H1 (cell line): ENCODE measurements around the gene DEDD2. TPM values are rescaled to one million over a fixed set of nuclear protein-coding genes. Genes with fewer than 3 reads are reported as not detected.

Experiments
- CTCF ChIA-PET: fragments of 300-600 bp; sonication (Branson Sonifier 250); formaldehyde crosslinking; loops from one replicate; lab custom pipeline; 2021; ENCODE audit not compliant: partially characterized antibody; lab: Charles Lee
- POLR2A ChIA-PET: fragments of 300-600 bp; sonication (Branson Sonifier 250); formaldehyde crosslinking; loops from one replicate; lab custom pipeline; 2021; ENCODE audit warnings: inconsistent platforms; ENCODE audit not compliant: partially characterized antibody; lab: Charles Lee
- DNase-seq, 2 experiments: peaks; one replicate each; pipeline versions ENCODE4 v3.0.0 to v3.0.0-alpha.2; 2010 to 2022; ENCODE audit warnings: low spot score in 2 of 2, low read depth in 1 of 2, mixed read lengths in 1 of 2
- FAIRE-seq: peaks from 2 replicates; lab custom pipeline; 2011; peaks lifted over from hg19 to GRCh38; lab: Jason Lieb, UNC
- H2AFZ ChIP-seq: 2 replicates; pipeline ENCODE4 v1.8.1; 2012; ENCODE audit warnings: low read length, inconsistent platforms
- H2AK5ac ChIP-seq: 2 replicates; pipeline ENCODE4 v1.6.1; 2013; ENCODE audit warnings: low read depth, low read length
- H2BK120ac ChIP-seq: replicated peaks from 2 replicates; pipeline ENCODE3; 2013; ENCODE audit warnings: low read depth, low read length, inconsistent platforms
- H2BK12ac ChIP-seq: 2 replicates; pipeline ENCODE4 v1.6.1; 2013; ENCODE audit warnings: low read depth, low read length
- H2BK15ac ChIP-seq: 2 replicates; pipeline ENCODE4 v1.6.1; 2013; ENCODE audit warnings: low read length
- H2BK20ac ChIP-seq: 2 replicates; pipeline ENCODE4 v1.6.1; 2013; ENCODE audit warnings: low read length
- H2BK5ac ChIP-seq: 2 replicates; pipeline ENCODE4 v1.6.1; 2013; ENCODE audit warnings: low read depth, low read length
- H3K14ac ChIP-seq: 2 replicates; pipeline ENCODE4 v1.6.1; 2013; ENCODE audit warnings: inconsistent platforms; ENCODE audit not compliant: insufficient read length
- H3K18ac ChIP-seq: 2 replicates; pipeline ENCODE4 v1.6.1; 2013; ENCODE audit warnings: low read length; ENCODE audit errors: extremely low read depth
- H3K23ac ChIP-seq: 2 replicates; pipeline ENCODE4 v1.6.1; 2013; ENCODE audit warnings: inconsistent platforms; ENCODE audit not compliant: insufficient read length
- H3K23me2 ChIP-seq: 2 replicates; pipeline ENCODE4 v1.6.1; 2013; ENCODE audit warnings: low read depth, low read length
- H3K27ac ChIP-seq: 2 replicates; pipeline ENCODE4 v1.6.1; 2011; ENCODE audit warnings: low read depth, low read length, inconsistent platforms
- H3K27me3 ChIP-seq, 4 experiments: replicated peaks in 1 of 4; 1 replicate in 1 of 4; 2 replicates in 3 of 4; pipeline versions ENCODE4 v1.6.1 to v1.8.1; 2011 to 2013; ENCODE audit warnings: low read length in 3 of 4, mild to moderate bottlenecking in 3 of 4, inconsistent platforms in 2 of 4, mixed read lengths in 2 of 4, moderate library complexity in 1 of 4; ENCODE audit not compliant: control insufficient read depth in 3 of 4, insufficient read depth in 3 of 4; ENCODE audit errors: extremely low read depth in 1 of 4
- H3K36me3 ChIP-seq, 4 experiments: 2 replicates each; pipeline versions ENCODE4 v1.6.1 to v1.8.1; 2011 to 2013; ENCODE audit warnings: mild to moderate bottlenecking in 4 of 4, low read length in 3 of 4, moderate library complexity in 2 of 4, control low read depth in 1 of 4, inconsistent platforms in 1 of 4; ENCODE audit not compliant: insufficient read depth in 4 of 4, control insufficient read depth in 2 of 4
- H3K4ac ChIP-seq: replicated peaks from 2 replicates; pipeline ENCODE3; 2013; ENCODE audit warnings: low read length, low read depth, mixed read lengths, inconsistent platforms; ENCODE audit not compliant: insufficient read length
- H3K4me1 ChIP-seq, 4 experiments: replicated peaks in 1 of 4; 1 replicate in 1 of 4; 2 replicates in 3 of 4; pipeline versions ENCODE4 v1.6.1 to v1.8.1; 2011 to 2013; ENCODE audit warnings: low read length in 3 of 4, inconsistent platforms in 2 of 4, mixed read lengths in 1 of 4; ENCODE audit not compliant: insufficient read depth in 4 of 4, control insufficient read depth in 3 of 4
- H3K4me2 ChIP-seq, 2 experiments: 2 replicates each; pipeline versions ENCODE4 v1.6.1 to v1.8.1; 2011 to 2013; ENCODE audit warnings: low read depth in 2 of 2, low read length in 2 of 2, control low read depth in 1 of 2, inconsistent platforms in 1 of 2, mild to moderate bottlenecking in 1 of 2; ENCODE audit not compliant: insufficient read depth in 1 of 2
- H3K4me3 ChIP-seq, 4 experiments: fragments of 200-600, 300-600 bp in 1 of 4; sonication (generic), shearing (Covaris generic), sonication (Bioruptor Twin) in 1 of 4; 2 replicates each; pipeline versions ENCODE4 v1.5.1 to v1.8.1; 2011 to 2016; ENCODE audit warnings: low read length in 4 of 4, low read depth in 3 of 4, control low read depth in 2 of 4, inconsistent platforms in 2 of 4, mild to moderate bottlenecking in 2 of 4, mixed read lengths in 1 of 4, moderate library complexity in 1 of 4; ENCODE audit not compliant: insufficient read depth in 2 of 4; ENCODE audit errors: extremely low read depth in 1 of 4
- H3K56ac ChIP-seq: replicated peaks from 2 replicates; pipeline ENCODE3; 2013; ENCODE audit warnings: low read depth, mild to moderate bottlenecking, mixed read lengths, low read length, inconsistent platforms; ENCODE audit not compliant: insufficient read length
- H3K79me1 ChIP-seq: 2 replicates; pipeline ENCODE4 v1.6.1; 2013; ENCODE audit warnings: low read depth, low read length, control low read depth
- H3K79me2 ChIP-seq, 2 experiments: 2 replicates each; pipeline versions ENCODE4 v1.6.1 to v1.8.1; 2012 to 2013; ENCODE audit warnings: low read length in 2 of 2, mild to moderate bottlenecking in 2 of 2, inconsistent platforms in 1 of 2; ENCODE audit not compliant: insufficient read depth in 2 of 2, control insufficient read depth in 1 of 2
- H3K9ac ChIP-seq, 4 experiments: replicated peaks in 1 of 4; 1 replicate in 1 of 4; 2 replicates in 3 of 4; pipeline versions ENCODE4 v1.6.1 to v1.8.1; 2011 to 2013; ENCODE audit warnings: low read depth in 3 of 4, low read length in 3 of 4, control low read depth in 2 of 4, mild to moderate bottlenecking in 2 of 4, moderate library complexity in 2 of 4, inconsistent platforms in 1 of 4; ENCODE audit errors: extremely low read depth in 1 of 4
- H3K9me3 ChIP-seq, 2 experiments: 2 replicates each; pipeline versions ENCODE4 v1.6.1 to v1.8.1; 2012 to 2013; ENCODE audit warnings: mild to moderate bottlenecking in 2 of 2, moderate library complexity in 2 of 2, control low read depth in 1 of 2, inconsistent platforms in 1 of 2, low read depth in 1 of 2, low read length in 1 of 2, mixed read lengths in 1 of 2; ENCODE audit not compliant: insufficient read depth in 2 of 2
- H4K20me1 ChIP-seq, 2 experiments: replicated peaks in 1 of 2; 2 replicates each; pipeline versions ENCODE3 to v1.8.1; 2011 to 2013; ENCODE audit warnings: inconsistent platforms in 2 of 2, low read length in 2 of 2, mild to moderate bottlenecking in 1 of 2; ENCODE audit not compliant: insufficient read depth in 2 of 2, control insufficient read depth in 1 of 2
- H4K5ac ChIP-seq: 2 replicates; pipeline ENCODE4 v1.6.1; 2013; ENCODE audit warnings: low read length, low read depth, mixed read lengths, inconsistent platforms; ENCODE audit not compliant: insufficient read length
- H4K8ac ChIP-seq: 2 replicates; pipeline ENCODE4 v1.8.0; 2013; ENCODE audit warnings: mild to moderate bottlenecking, moderate library complexity, low read length, inconsistent platforms; ENCODE audit not compliant: insufficient read depth; ENCODE audit errors: extremely low read depth
- H4K91ac ChIP-seq: replicated peaks from 2 replicates; pipeline ENCODE3; 2013; ENCODE audit warnings: low read length, mixed read lengths, inconsistent platforms; ENCODE audit not compliant: insufficient read length
- ASH2L ChIP-seq: fragments of 200-600, 300-600 bp; sonication (generic); IDR thresholded peaks from one replicate; pipeline ENCODE4 v1.7.1; 2017; ENCODE audit warnings: low read length
- BRCA1 ChIP-seq: IDR thresholded peaks from 2 replicates; pipeline ENCODE4 v1.6.1; 2012; ENCODE audit warnings: low read depth, low read length, improper control_type of control experiment
- CBX5 ChIP-seq: fragments of 300-800, 300-1000 bp; sonication (generic); IDR thresholded peaks from 2 replicates; pipeline ENCODE4 v1.7.1; 2016; ENCODE audit warnings: antibody characterized with exemption, low read length, low read depth
- CHD1 ChIP-seq: IDR thresholded peaks from 2 replicates; pipeline ENCODE4 v1.6.1; 2012; ENCODE audit warnings: low read depth, low read length, improper control_type of control experiment
- CREB1 ChIP-seq: IDR thresholded peaks from 2 replicates; pipeline ENCODE4 v1.6.1; 2012; ENCODE audit warnings: inconsistent platforms
- EGR1 ChIP-seq: IDR thresholded peaks from 2 replicates; pipeline ENCODE4 v1.6.1; 2011; ENCODE audit warnings: low read depth, low read length, borderline replicate concordance
- GTF2F1 ChIP-seq: IDR thresholded peaks from 2 replicates; pipeline ENCODE4 v1.6.1; 2012; ENCODE audit warnings: low read depth, low read length, improper control_type of control experiment, borderline replicate concordance
- RFX5 ChIP-seq: IDR thresholded peaks from 2 replicates; pipeline ENCODE4 v1.6.1; 2011; ENCODE audit warnings: low read depth, low read length, improper control_type of control experiment, borderline replicate concordance
- SP1 ChIP-seq: IDR thresholded peaks from 2 replicates; pipeline ENCODE4 v1.6.1; 2011; ENCODE audit warnings: low read depth, low read length
- TAF7 ChIP-seq: optimal IDR thresholded peaks from 2 replicates; pipeline ENCODE3; 2011; ENCODE audit warnings: low read depth, mild to moderate bottlenecking, inconsistent platforms, low read length, moderate library complexity, borderline replicate concordance
- YY1 ChIP-seq: IDR thresholded peaks from 2 replicates; pipeline ENCODE4 v1.6.1; 2011; ENCODE audit warnings: low read depth, mild to moderate bottlenecking, low read length
- ZNF274 ChIP-seq: IDR thresholded peaks from 2 replicates; pipeline ENCODE4 v1.7.0; 2012; ENCODE audit warnings: low read length, borderline replicate concordance; ENCODE audit errors: extremely low read depth
- WGBS, 2 experiments: shearing (Covaris generic) in 1 of 2; methylation state at CpG; one replicate each; pipeline versions ENCODE4 v1.1.6 to v1.1.7; 2013 to 2015; ENCODE audit warnings: low lambda C conversion rate in 2 of 2, mixed read lengths in 2 of 2, inconsistent platforms in 1 of 2, low coverage in 1 of 2, missing lambda C conversion rate in 1 of 2; ENCODE audit not compliant: insufficient replicate concordance in 2 of 2, insufficient coverage in 1 of 2, insufficient read length in 1 of 2; ENCODE audit errors: extremely low coverage in 1 of 2, missing lambda C conversion rate in 1 of 2; 5-methylcytosine and 5-hydroxymethylcytosine counted together
- polyA plus RNA-seq, 7 experiments: library from polyadenylated mRNA; depleted of rRNA in 3 of 7; stranded (reverse) in 5 of 7; unstranded in 2 of 7; fragments of >200 nt in 5 of 7; fragments of 200-250 nt in 2 of 7; gene quantifications; 1 replicate in 5 of 7; 2 replicates in 1 of 7; 4 replicates in 1 of 7; pipeline versions ENCODE4 v1.2.1 to v1.2.3, GENCODE V29; 2011 to 2013; ENCODE audit warnings: missing spikeins in 2 of 7, mixed read lengths in 2 of 7
- total RNA-seq: library from RNA; stranded (reverse); fragmentation: NEBNext Ultra II Directional; extraction: Animal tissue kit (Norgen Biotek cat#: 25700); gene quantifications from 2 replicates; pipeline ENCODE4 v1.2.1, GENCODE V29; 2021
- TF ChIP-seq, protein P1 (sequence below), 3 experiments: IDR thresholded peaks; 1 replicate in 2 of 3; 2 replicates in 1 of 3; pipeline versions ENCODE4 v1.5.1 to v1.6.1; 2011; ENCODE audit warnings: low read length in 3 of 3, mild to moderate bottlenecking in 3 of 3, inconsistent platforms in 2 of 3, low read depth in 1 of 3, moderate library complexity in 1 of 3; ENCODE audit not compliant: insufficient read depth in 1 of 3; ENCODE audit errors: control extremely low read depth in 1 of 3

The DEDD2 gene
- total and polyA plus RNA-seq, 2 of the 8 experiments (the other 6 are each of a cell fraction or from before 2014, with no cell fraction given): 37.8 to 65.0 TPM

DNA sequence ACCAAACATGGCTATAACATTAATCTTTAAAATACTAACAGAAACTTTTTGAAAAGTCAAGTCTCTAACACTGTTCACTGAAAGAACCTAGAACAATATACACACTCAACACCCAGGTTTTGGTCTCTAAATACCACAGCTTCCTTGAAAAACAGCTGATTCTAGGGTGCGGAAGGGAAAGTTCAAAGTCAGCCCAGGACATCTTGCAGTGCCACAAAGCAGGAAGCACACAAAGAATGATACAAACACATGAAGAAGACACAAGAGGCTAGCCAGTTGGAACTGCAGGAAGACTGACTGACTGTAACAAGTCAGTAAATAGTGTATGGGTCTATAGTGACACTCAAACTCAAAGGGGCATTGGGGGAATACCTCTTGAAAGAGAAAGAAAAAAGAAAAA, 4.6 kb downstream of the DEDD2 start:
- Histone ChIP-seq H3K9ac (no peak overlapping the region), H4K20me1 (peaks cover 15 to 23% of the 10 kb centered on the region in 2 experiments), H3K56ac (no peak overlapping the region), H3K14ac (no peak overlapping the region), H3K79me2 (peaks cover 27 to 44% of the 10 kb centered on the region in 2 experiments), H2BK15ac (no peak overlapping the region), H2AFZ (no peak overlapping the region), H3K27ac (no peak overlapping the region), H3K4ac (no peak overlapping the region), H2BK120ac (no peak overlapping the region), H3K4me1 (peaks cover 2 to 6% (median 4%) of the 10 kb centered on the region in 4 experiments; a peak in 5 of 7 replicates), H4K91ac (no peak overlapping the region), H3K4me3 (no peak overlapping the region), H3K23ac (no peak overlapping the region), H3K27me3 (no peaks in the 10 kb centered on the region), H3K23me2 (peaks cover 8% of the 10 kb centered on the region; the same call in 1 of the 2 replicates), H2BK20ac (no peak overlapping the region), H3K36me3 (peaks cover 6 to 49% (median 23%) of the 10 kb centered on the region in 4 experiments; a peak in 7 of 8 replicates), H4K8ac (no peak overlapping the region), H2AK5ac (no peak overlapping the region), H4K5ac (no peak overlapping the region), H3K79me1 (peaks cover 15% of the 10 kb centered on the region), H3K18ac (no peak overlapping the region), H2BK12ac (no peak overlapping the region), H3K9me3 (no peaks in the 10 kb centered on the region), H3K4me2 (no peak overlapping the region), H2BK5ac (no peak overlapping the region)
- POLR2A ChIA-PET: no interaction called here
- WGBS, 2 experiments: 81% methylated on average over 1 of the region's 1 CpG; no CpG with 5 or more reads in 1 of the 2 experiments
- FAIRE-seq: no peak
- CTCF ChIA-PET: no interaction called here
- DNase-seq: no peak
- TF ChIP-seq SP1 (no peak), YY1 (no peak), ASH2L (no peak), GTF2F1 (no peak), CREB1 (no peak), CBX5 (no peak), BRCA1 (no peak), EGR1 (no peak), TAF7 (no peak), CHD1 (no peak), RFX5 (no peak), ZNF274 (no peak)
- TF ChIP-seq, protein P1, sequence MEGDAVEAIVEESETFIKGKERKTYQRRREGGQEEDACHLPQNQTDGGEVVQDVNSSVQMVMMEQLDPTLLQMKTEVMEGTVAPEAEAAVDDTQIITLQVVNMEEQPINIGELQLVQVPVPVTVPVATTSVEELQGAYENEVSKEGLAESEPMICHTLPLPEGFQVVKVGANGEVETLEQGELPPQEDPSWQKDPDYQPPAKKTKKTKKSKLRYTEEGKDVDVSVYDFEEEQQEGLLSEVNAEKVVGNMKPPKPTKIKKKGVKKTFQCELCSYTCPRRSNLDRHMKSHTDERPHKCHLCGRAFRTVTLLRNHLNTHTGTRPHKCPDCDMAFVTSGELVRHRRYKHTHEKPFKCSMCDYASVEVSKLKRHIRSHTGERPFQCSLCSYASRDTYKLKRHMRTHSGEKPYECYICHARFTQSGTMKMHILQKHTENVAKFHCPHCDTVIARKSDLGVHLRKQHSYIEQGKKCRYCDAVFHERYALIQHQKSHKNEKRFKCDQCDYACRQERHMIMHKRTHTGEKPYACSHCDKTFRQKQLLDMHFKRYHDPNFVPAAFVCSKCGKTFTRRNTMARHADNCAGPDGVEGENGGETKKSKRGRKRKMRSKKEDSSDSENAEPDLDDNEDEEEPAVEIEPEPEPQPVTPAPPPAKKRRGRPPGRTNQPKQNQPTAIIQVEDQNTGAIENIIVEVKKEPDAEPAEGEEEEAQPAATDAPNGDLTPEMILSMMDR (IDR thresholded peaks at IDR 0.05; ENCODE audit: control extremely low read depth in 1 of 3, insufficient read depth in 1 of 3, low read depth in 1 of 3, low read length in 3 of 3): no peak
